RPMI7951 (cell line): Measurements from ENCODE around the gene PLEKHG2. TPM values are rescaled to one million over a fixed set of nuclear protein-coding genes. Genes with fewer than 3 reads are reported as not detected.

Source experiments
- DNase-seq: peaks from one replicate; pipeline ENCODE4 v3.0.0-alpha.2; 2012; ENCODE audit warnings: low read depth
- total RNA-seq: library from RNA; depleted of rRNA; stranded (reverse); fragments of >200 nt; shearing (Covaris generic); gene quantifications from 2 replicates; pipeline ENCODE4 v1.2.3, GENCODE V29; 2014

Gene PLEKHG2
- total RNA-seq, 1 experiment from 2014 or later: 13.0 TPM

DNA sequence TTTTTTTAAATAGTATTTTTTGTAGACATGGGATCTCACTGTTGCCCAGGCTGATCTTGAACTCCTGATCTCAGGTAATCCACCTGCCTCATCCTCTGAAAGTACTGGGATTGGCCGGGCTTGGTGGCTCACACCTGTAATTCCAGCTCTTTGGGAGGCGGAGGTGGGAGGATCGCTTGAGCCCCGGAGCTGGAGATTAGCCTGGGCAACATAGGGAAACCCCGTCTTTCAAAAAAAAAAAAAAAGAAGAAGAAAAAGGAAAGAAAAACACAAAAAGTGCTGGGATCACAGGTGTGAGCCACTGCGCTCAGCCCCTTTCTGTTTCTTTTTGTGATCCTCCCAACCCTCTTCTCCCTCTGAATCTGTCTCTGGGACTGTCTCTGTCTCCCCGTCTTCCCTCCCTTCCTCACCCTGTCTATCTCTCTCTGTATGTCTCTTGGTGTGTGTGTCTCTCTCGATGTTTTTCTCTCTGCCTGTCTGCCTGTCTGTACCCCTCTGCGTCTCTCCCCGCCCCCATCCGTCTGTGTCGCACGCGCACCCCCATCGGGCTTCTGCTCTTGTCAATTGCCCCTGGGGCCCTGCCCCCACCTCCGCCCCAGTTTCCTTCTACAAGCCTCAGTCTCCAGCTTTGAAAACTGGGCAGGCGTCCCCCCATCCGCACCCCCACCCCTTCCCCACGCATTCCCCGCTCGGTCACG lies 6.4 kb upstream of the PLEKHG2 start:
- DNase-seq: no peak

DNA sequence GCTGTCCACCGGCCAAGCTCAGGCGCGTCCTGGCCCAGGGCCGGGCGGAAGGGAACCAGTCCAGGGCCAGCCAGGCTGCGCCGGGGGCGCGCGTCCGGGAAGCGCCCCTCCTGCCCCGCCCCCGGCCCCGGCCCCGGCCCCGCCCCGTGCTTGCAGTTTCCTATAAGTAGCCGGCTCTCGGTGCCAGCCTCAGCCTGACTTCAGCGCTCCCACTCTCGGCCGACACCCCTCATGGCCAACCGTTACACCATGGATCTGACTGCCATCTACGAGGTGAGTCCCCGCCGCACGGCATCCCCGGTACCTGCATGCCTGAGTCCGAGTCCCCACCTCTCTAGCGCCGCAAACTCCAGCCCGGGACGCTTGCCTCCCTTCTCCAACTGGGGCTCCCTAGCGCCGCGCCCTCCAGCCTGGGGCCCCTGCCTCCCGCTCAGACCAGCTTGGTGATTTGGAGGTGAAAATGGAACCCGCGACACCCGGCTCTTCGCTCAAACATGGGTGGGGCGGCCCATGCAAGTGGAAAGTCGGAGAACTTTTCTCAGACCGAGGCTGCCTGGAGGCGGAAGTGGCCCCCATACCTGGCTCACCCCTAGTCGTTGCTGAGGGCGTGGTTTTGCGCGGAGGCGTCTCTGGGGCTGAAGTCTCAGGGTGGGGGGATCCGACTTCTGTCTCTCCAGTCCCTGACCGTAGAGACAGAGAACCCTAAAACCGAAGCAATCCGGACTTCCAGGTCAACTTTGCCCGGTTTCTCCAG lies 5.6 kb upstream of the PLEKHG2 start, which contains the start of gene ZFP36:
Gene ZFP36, plus strand, starts transcription at position 192 of the 754 bp plus-strand sequence. Its CDS starts 58 bp downstream, at position 250.
- peak; percentile 84 for DNase-seq

DNA sequence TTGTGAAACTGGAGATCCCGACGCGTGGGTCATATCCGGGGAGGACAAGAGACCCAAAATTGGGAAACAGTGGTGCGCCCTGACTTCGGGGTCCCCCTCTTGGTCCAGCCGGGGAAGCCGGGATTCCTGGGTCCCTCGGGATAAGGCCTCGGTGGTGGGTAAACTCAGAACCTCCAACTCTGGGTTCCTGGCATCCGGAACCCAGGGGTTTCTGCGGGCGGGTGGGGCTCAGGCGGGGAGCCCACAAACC lies 5.1 kb upstream of the PLEKHG2 start:
- no peak for DNase-seq

DNA sequence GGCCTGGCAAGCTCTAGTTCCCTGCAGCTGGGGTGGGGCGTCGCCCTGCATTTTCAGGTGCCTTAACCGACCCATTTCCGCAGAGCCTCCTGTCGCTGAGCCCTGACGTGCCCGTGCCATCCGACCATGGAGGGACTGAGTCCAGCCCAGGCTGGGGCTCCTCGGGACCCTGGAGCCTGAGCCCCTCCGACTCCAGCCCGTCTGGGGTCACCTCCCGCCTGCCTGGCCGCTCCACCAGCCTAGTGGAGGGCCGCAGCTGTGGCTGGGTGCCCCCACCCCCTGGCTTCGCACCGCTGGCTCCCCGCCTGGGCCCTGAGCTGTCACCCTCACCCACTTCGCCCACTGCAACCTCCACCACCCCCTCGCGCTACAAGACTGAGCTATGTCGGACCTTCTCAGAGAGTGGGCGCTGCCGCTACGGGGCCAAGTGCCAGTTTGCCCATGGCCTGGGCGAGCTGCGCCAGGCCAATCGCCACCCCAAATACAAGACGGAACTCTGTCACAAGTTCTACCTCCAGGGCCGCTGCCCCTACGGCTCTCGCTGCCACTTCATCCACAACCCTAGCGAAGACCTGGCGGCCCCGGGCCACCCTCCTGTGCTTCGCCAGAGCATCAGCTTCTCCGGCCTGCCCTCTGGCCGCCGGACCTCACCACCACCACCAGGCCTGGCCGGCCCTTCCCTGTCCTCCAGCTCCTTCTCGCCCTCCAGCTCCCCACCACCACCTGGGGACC lies 4.6 kb upstream of the PLEKHG2 start:
- no peak for DNase-seq

DNA sequence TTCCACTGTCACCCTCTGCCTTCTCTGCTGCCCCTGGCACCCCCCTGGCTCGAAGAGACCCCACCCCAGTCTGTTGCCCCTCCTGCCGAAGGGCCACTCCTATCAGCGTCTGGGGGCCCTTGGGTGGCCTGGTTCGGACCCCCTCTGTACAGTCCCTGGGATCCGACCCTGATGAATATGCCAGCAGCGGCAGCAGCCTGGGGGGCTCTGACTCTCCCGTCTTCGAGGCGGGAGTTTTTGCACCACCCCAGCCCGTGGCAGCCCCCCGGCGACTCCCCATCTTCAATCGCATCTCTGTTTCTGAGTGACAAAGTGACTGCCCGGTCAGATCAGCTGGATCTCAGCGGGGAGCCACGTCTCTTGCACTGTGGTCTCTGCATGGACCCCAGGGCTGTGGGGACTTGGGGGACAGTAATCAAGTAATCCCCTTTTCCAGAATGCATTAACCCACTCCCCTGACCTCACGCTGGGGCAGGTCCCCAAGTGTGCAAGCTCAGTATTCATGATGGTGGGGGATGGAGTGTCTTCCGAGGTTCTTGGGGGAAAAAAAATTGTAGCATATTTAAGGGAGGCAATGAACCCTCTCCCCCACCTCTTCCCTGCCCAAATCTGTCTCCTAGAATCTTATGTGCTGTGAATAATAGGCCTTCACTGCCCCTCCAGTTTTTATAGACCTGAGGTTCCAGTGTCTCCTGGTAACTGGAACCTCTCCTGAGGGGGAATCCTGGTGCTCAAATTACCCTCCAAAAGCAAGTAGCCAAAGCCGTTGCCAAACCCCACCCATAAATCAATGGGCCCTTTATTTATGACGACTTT lies 3.9 kb upstream of the PLEKHG2 start:
- peak; percentile 27 for DNase-seq

DNA sequence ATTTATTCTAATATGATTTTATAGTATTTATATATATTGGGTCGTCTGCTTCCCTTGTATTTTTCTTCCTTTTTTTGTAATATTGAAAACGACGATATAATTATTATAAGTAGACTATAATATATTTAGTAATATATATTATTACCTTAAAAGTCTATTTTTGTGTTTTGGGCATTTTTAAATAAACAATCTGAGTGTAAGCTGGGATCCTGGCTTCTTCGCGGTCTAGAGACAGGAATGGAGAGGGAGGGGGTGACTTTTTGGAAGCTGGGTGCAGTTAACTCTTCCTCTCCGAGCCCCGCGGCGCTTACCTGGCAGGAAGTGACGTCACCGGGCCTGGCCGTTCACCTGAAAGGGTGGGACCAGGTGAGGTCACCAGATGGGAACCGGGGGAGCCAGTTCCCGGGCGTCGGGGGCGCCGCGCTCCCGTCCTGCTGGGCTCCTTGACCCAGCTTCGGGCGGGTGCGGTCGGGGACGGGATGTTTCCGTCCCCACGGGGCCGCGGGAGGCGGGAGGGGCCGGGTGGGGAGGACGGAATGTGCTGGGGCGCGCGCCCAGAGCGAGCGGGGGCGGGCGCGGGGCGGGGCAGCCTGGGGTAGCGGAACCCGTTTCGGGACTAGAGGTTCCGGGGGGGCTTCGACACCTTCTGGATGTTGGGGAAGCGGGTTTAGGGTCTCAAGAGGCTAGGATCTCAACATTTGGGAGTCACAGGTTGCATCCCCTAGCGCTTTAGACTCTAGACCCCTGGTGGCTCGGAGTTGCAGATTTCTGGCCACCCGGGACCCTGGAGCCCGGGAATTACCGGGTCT lies 3.1 kb upstream of the PLEKHG2 start:
- DNase-seq: peak; percentile 73

DNA sequence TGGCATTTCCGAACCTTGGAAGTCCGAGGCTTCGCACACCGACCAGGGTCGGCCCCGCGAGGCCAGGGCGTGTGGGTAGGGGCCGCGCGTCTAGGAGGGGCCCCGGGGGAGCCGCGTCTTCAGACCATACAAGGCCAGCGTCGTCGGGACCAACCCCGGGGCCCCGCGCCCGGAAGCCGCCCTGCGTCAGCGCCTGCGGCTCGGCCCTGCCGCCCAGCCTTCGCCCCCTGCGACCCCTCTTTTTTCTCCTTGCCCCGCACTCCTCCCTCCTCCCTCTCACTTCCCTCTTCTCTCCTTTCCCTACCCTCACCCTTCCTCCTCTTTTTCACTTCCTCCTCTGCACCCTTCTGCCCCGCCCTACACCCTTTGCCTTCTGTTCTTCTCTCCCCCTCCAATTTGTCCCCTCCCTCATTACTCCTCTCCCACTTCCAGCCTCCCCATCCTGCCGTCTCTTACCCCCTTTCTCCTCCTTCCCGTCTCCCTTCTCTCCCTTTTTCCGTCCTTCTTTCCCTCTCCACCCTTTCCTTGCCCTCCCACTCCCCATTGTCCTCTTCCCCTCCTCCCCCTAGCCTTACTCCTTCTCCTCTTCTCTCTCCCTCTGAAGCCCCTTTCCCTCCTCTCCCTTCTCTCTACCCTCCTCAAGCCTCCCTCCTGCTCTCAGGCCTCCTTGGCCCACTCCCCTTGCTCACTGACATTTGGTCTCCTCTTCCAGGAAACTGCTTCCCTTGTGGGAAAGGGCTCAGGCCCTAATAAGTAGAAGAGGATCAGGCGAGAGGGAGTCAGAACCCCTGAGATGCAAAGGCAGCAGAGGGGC lies 2.2 kb upstream of the PLEKHG2 start:
- peak; percentile 65 for DNase-seq

DNA sequence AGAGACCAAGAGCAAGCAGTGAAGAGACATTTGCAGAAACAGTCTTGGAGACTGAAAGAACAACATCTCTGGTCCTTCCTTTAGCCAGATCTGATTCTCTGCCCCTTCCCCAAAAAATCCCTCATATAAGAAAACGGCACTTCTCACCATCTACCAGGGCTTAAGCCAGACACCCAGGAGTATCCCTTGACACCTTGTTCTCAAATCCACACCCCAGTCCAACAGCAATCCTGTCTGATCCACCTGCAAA lies 1.7 kb upstream of the PLEKHG2 start:
- DNase-seq: no peak

DNA sequence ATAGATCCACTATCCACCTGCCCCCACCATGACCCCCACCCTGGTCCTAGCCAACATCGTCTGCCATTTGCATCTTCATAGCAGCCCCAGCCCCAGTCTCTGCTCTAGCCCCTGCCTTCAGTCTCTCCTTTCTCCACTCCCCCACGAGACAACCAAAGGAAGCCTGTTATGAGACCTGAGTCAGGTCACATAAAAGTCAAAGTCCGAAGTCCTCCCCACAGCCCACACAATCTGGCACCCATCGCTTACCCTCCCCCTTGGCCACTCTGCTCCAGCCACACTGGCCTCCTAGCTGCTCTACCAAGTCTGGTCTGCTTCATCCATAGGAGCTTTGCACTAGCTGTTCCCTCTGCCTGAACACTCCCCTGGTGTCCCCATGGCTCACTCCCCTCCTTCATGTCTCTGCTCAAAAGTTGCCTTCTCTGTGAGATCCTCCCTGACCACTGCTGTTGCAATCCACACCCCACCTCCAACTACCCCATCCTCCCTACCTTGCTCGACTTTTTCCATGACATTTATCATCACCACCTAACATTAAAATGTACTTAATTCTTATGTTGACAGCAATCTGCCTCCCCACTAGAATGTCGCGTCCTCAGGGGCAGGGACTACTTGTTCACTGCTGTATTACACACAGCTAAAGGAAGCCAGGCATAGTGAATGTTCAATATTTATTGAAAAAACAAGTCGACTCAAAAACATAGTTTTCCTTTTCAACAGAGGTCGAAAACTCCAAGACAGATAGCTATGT lies 1.2 kb upstream of the PLEKHG2 start:
- no peak for DNase-seq

DNA sequence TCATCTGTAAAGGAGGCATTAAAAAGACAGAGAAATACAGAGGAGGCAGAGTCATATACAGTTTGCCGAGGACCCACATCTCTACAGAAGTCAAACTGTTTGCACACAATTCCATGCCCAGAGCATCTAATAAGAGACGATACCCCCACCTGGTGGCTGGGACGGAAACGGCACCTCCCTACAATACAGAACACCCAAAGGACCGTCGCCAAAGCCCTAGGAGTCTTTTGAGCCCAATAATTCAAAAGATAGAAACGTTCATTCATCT lies 703 bp upstream of the PLEKHG2 start:
- DNase-seq: peak; percentile 89

DNA sequence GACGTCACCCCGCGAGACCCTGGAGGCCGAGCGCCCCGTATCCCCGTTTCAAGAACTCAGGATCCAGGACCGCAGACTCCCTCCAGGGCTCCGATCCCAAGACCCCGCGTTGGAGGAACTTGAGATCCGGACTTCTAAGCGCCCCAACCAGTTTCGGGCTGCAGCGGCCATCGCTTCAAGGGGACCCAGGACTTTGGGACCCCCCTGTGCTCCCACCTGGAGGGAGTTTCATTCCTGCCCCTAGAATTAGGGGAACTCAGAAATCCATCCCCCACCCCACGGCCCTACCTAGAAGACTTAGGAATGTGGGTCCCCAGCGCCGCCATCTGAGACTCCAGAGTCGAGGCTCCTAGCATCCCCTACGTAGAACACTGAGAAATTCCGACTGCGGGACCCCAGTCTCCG lies 400 bp downstream of the PLEKHG2 start:
- no peak for DNase-seq

DNA sequence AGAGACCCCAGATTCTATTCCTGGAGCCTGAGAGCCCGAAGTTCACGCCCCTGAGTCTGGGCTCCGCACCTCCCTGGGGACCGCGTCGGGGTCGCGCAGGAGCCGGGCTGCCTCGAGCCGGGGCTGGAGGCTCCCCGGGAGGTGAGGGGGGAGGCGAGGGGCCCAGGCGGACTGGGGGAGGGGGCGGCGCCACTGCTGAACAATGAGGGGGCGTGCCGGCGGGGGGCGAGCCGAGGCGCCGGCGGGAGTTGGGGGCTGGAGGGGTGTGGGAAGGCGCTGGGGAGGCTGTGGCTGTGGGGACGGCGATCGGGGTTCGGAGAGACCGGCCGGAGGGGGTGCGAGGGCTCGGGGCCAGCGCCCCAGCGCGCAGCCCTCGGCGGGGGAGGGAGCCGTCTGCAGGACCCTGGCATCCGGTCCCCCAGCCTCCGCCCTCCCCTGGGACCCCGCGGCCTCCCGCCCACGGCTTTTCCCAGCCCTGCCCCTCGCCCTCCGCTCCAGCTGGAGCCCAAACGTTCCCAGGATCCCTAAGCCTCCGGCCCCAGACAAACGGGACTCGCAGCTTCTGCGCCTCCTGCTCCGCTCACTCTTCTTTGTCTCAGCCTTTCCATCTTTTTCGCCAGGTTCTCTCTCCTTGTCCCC lies 922 bp downstream of the PLEKHG2 start:
- peak; percentile 49 for DNase-seq

DNA sequence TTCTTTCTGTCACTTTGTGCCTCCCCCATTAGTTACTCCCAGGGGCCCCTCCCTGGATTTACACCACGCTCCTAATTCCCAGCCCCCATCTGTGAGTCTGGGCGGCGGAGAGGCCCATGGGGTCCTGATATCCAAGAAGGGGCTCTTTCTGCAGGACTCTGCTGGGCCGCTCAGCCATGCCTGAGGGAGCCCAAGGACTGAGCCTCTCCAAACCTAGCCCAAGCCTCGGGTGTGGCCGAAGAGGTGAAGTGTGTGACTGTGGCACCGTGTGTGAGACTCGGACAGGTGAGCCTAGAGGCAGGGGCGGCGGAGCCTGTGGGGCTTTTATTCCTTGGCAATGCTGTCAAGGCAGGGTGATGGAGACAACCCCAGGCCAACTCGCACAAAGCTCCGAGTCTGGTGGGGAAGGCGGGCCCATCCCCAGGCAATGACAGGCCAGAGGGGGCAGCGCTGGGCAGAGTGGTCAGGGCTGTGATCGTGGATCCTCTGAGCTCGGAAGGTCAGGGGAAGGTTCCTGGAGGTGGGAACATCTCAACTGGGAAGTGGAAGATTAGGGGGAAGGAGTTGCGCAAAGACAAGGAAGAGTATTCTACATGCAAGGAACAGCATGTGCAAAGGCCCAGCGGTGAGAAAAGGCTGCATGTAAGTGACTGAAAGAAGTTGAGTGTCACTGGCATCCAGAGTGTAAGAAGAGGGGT lies 1.6 kb downstream of the PLEKHG2 start:
- no peak for DNase-seq

DNA sequence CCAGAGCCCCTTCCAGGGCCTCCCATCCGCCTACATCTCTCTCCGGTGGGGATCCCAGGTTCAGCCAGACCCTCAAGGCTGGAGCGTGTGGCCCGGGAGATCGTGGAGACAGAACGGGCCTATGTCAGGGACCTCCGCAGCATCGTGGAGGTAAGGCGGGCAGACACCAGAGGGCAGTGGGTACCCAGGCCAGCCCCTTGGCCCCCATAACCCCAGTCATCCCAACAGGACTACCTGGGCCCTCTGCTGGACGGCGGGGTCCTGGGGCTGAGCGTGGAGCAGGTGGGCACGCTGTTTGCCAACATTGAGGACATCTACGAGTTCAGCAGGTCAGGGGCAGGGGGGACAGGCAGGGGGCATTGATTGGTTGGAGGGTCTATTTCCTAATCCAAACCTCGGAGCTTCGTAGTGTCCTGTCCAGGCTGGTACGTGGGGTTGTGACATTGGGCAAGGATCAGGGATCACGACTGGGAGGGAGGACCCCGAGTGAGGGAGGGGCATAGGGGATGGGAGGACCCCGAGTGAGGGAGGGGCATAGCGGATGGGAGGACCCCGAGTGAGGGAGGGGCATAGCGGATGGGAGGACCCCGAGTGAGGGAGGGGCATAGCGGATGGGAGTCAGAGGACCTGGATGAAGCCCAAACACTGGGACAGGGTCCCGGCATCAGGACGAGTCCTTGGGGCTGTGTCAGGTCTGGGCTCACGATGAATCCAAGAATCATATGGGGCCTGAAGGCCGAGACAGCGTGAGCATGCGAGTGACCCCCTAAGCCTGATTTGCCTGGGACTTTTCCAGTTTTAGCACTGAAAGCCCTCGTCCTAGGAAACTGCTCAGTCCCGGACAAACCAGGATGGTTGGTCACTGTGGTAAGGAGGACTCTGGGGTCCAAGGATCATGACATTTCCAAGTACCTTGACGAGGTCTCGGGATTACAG lies 2.9 kb downstream of the PLEKHG2 start:
- DNase-seq: no peak

DNA sequence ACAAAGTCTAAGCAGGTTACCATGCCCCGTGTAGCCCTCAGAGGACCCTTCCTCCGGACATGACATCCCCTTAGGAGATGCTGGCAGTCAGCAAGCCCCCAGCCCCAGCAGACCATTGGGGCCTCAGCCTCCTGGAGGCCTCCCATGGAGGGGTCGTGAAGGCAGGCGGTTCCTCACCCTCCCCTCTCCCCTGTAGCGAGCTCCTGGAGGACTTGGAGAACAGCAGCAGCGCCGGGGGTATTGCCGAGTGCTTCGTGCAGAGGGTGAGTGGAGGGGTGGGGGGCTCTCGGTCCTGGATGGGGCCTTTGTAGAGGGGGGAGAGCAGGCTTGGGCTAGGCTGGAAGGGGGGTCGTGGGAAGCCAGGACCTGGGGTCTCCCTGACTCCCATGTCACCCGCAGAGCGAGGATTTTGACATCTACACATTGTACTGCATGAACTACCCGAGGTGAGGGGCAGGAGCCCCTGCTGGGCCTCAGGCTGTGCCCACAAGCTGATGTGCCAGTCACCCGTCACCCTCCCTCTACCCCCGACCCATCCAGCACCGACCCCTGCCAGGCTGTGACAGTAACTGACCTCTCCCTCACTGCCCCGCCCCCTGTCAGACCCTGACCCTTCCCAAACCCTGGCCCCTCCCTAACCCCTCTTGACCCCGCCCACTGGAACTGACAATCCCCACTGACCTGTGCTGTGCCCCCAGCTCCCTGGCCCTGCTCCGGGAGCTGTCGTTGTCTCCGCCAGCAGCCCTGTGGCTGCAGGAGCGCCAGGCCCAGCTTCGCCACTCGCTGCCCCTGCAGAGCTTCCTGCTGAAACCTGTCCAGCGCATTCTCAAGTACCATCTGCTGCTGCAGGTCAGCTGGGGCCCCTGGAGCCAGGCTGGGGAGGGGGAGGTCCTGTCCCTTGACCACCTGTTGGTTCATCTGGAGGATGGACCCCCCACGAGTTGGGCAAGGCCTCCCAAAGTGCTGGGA lies 4.0 kb downstream of the PLEKHG2 start:
- DNase-seq: no peak

DNA sequence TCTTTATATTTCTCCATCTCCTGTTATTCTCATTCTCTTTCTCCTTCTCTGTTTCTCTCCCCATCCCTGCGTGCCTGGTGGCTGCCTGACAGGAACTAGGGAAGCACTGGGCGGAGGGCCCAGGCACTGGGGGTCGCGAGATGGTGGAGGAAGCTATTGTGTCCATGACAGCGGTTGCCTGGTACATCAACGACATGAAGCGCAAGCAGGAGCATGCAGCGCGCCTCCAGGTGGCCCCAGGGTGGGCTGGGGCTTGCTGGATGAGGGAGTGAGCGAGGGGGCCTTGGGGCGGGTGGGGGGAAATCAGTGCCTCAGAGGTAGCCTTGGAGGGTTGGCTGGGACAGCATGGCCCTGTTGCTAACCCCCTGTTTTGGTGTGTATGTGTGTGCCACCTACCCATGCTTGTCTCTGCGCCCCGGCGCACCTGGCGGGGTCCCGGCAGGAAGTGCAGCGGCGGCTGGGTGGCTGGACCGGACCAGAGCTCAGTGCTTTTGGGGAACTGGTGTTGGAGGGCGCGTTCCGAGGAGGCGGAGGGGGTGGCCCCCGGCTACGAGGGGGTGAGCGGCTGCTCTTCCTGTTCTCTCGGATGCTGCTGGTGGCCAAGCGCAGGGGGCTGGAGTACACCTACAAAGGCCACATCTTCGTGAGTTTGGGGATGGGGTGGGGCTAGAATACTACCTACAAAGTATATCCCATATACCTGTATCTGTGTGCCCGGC lies 5.2 kb downstream of the PLEKHG2 start:
- DNase-seq: no peak
